HepG2 (cell line): Measurements from ENCODE around the gene PCDHB10. TPM values are rescaled to one million over a fixed set of nuclear protein-coding genes. Genes with fewer than 3 reads are reported as not detected.

ENCODE experiments used
- ATRX ChIP-seq: sonication (generic); formaldehyde crosslinking; IDR thresholded peaks from 2 replicates; pipeline ENCODE4 v1.4.0; 2020; ENCODE audit warnings: missing genetic modification reagents, borderline replicate concordance
- CSRNP1 ChIP-seq: sonication (generic); formaldehyde crosslinking; IDR thresholded peaks from 2 replicates; pipeline ENCODE4 v1.8.1; 2023; ENCODE audit warnings: mild to moderate bottlenecking, missing genetic modification reagents
- ETV5 ChIP-seq: IDR thresholded peaks from 2 replicates; pipeline ENCODE4 v1.6.1; 2018; ENCODE audit warnings: missing biosample characterization, missing genetic modification reagents, inconsistent platforms, borderline replicate concordance
- TBP ChIP-seq: sonication (generic); formaldehyde crosslinking; IDR thresholded peaks from 2 replicates; pipeline ENCODE4 v1.5.0; 2020; ENCODE audit warnings: missing genetic modification reagents
- TRIM24 ChIP-seq: sonication (generic); formaldehyde crosslinking; IDR thresholded peaks from 2 replicates; pipeline ENCODE4 v1.8.0; 2022; ENCODE audit warnings: mild to moderate bottlenecking, missing genetic modification reagents
- ZIK1 ChIP-seq: sonication (generic); formaldehyde crosslinking; IDR thresholded peaks from 2 replicates; pipeline ENCODE4 v1.5.0; 2020; ENCODE audit warnings: mild to moderate bottlenecking, low read depth, missing genetic modification reagents, borderline replicate concordance
- ZNF775 ChIP-seq: sonication (generic); formaldehyde crosslinking; IDR thresholded peaks from 2 replicates; pipeline ENCODE4 v1.4.0; 2020; ENCODE audit warnings: missing genetic modification reagents, mild to moderate bottlenecking, moderate library complexity, borderline replicate concordance
- polyA plus RNA-seq, 8 experiments: library from polyadenylated mRNA; depleted of rRNA in 3 of 8; stranded (reverse) in 7 of 8; unstranded in 1 of 8; fragments of >200 nt; fragmentation: Illumina TruSeq in 4 of 8; extraction: Trizol in 4 of 8; gene quantifications; 2 replicates each; pipeline versions ENCODE4 v1.2.1 to v1.2.3, GENCODE V29; 2011 to 2016; ENCODE audit warnings: low read depth in 4 of 8, missing spikeins in 1 of 8, mixed read lengths in 1 of 8; ENCODE audit not compliant: insufficient read depth in 1 of 8
- total RNA-seq, 5 experiments: library from RNA; depleted of rRNA; stranded (reverse); fragments of >200 nt; fragmentation: Illumina TruSeq; extraction: Trizol; gene quantifications; 2 replicates each; pipeline ENCODE4 v1.2.3, GENCODE V29; 2016; ENCODE audit warnings: low read depth in 1 of 5
- TF ChIP-seq, protein P1 (sequence below): sonication (generic); formaldehyde crosslinking; IDR thresholded peaks from 2 replicates; pipeline ENCODE4 v1.9.0; 2021; ENCODE audit warnings: mild to moderate bottlenecking, missing genetic modification reagents
- TF ChIP-seq, protein P2 (sequence below): sonication (generic); formaldehyde crosslinking; conservative IDR thresholded peaks from 2 replicates; pipeline ENCODE4 v1.8.1; 2023; ENCODE audit warnings: missing genetic modification reagents

Gene PCDHB10
- total and polyA plus RNA-seq, 2 of the 13 experiments (the other 11 are each of a cell fraction or from before 2014, with no cell fraction given): 0.05 TPM; not detected in 1

DNA sequence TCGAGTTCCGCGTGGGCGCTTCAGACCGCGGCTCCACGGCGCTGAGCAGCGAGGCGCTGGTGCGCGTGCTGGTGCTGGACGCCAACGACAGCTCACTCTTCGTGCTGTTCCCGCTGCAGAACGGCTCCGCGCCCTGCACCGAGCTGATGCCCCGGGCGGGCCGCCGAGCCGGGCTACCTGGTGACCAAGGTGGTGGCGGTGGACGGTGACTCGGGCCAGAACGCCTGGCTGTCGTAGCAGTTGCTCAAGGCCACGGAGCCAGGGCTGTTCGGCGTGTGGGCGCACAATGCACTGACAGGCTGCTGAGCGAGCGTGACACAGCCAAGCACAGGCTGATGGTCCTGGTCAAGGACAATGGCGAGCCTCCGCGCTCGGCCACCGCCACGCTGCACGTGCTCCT is 49.3 kb downstream of the PCDHB10 start (continued):
- TF ChIP-seq, protein P1, sequence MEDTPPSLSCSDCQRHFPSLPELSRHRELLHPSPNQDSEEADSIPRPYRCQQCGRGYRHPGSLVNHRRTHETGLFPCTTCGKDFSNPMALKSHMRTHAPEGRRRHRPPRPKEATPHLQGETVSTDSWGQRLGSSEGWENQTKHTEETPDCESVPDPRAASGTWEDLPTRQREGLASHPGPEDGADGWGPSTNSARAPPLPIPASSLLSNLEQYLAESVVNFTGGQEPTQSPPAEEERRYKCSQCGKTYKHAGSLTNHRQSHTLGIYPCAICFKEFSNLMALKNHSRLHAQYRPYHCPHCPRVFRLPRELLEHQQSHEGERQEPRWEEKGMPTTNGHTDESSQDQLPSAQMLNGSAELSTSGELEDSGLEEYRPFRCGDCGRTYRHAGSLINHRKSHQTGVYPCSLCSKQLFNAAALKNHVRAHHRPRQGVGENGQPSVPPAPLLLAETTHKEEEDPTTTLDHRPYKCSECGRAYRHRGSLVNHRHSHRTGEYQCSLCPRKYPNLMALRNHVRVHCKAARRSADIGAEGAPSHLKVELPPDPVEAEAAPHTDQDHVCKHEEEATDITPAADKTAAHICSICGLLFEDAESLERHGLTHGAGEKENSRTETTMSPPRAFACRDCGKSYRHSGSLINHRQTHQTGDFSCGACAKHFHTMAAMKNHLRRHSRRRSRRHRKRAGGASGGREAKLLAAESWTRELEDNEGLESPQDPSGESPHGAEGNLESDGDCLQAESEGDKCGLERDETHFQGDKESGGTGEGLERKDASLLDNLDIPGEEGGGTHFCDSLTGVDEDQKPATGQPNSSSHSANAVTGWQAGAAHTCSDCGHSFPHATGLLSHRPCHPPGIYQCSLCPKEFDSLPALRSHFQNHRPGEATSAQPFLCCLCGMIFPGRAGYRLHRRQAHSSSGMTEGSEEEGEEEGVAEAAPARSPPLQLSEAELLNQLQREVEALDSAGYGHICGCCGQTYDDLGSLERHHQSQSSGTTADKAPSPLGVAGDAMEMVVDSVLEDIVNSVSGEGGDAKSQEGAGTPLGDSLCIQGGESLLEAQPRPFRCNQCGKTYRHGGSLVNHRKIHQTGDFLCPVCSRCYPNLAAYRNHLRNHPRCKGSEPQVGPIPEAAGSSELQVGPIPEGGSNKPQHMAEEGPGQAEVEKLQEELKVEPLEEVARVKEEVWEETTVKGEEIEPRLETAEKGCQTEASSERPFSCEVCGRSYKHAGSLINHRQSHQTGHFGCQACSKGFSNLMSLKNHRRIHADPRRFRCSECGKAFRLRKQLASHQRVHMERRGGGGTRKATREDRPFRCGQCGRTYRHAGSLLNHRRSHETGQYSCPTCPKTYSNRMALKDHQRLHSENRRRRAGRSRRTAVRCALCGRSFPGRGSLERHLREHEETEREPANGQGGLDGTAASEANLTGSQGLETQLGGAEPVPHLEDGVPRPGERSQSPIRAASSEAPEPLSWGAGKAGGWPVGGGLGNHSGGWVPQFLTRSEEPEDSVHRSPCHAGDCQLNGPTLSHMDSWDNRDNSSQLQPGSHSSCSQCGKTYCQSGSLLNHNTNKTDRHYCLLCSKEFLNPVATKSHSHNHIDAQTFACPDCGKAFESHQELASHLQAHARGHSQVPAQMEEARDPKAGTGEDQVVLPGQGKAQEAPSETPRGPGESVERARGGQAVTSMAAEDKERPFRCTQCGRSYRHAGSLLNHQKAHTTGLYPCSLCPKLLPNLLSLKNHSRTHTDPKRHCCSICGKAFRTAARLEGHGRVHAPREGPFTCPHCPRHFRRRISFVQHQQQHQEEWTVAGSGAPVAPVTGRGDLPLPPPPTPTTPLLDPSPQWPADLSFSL (CRISPR knock-in tag): no peak
- TF ChIP-seq, protein P2, sequence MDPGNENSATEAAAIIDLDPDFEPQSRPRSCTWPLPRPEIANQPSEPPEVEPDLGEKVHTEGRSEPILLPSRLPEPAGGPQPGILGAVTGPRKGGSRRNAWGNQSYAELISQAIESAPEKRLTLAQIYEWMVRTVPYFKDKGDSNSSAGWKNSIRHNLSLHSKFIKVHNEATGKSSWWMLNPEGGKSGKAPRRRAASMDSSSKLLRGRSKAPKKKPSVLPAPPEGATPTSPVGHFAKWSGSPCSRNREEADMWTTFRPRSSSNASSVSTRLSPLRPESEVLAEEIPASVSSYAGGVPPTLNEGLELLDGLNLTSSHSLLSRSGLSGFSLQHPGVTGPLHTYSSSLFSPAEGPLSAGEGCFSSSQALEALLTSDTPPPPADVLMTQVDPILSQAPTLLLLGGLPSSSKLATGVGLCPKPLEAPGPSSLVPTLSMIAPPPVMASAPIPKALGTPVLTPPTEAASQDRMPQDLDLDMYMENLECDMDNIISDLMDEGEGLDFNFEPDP: no peak
- TF ChIP-seq ZNF775 (no peak), ZIK1 (CRISPR knock-in tag) (no peak), TBP (CRISPR knock-in tag) (no peak), TRIM24 (CRISPR knock-in tag) (no peak), ATRX (no peak), ETV5 (no peak), CSRNP1 (CRISPR knock-in tag) (no peak)

Other genes with a start within 250 kb of the PCDHB10 start
Only the 30 nearest of the 37 such genes appear.
- not detected in 2 replicates for gene PCDHB1, start 141.0 kb upstream of the PCDHB10 start, total RNA-seq (2016; rRNA removed; fragmentation: Illumina TruSeq; extraction: Trizol)
- gene PCDHB1, start 141.0 kb upstream of the PCDHB10 start, polyA plus RNA-seq (2011; rRNA removed): not detected in 2 replicates
- 3.6 and 7.1 TPM in 2 replicates for gene PCDHB2, start 97.7 kb upstream of the PCDHB10 start, total RNA-seq (2016; rRNA removed; fragmentation: Illumina TruSeq; extraction: Trizol)
- 7.5 and 8.1 TPM in 2 replicates for gene PCDHB2, start 97.7 kb upstream of the PCDHB10 start, polyA plus RNA-seq (2011; rRNA removed)
- 0.27 and 0.29 TPM in 2 replicates for gene PCDHB3, start 91.9 kb upstream of the PCDHB10 start, total RNA-seq (2016; rRNA removed; fragmentation: Illumina TruSeq; extraction: Trizol)
- 0.25 and 0.31 TPM in 2 replicates for gene PCDHB3, start 91.9 kb upstream of the PCDHB10 start, polyA plus RNA-seq (2011; rRNA removed)
- 0.13 TPM in 1 of 2 replicates, not detected in the other for gene PCDHB4, start 70.5 kb upstream of the PCDHB10 start, total RNA-seq (2016; rRNA removed; fragmentation: Illumina TruSeq; extraction: Trizol)
- gene PCDHB4, start 70.5 kb upstream of the PCDHB10 start, polyA plus RNA-seq (2011; rRNA removed): 0.08 and 0.13 TPM in 2 replicates
- 0.07 TPM in 1 of 2 replicates, not detected in the other for gene PCDHB5, start 57.1 kb upstream of the PCDHB10 start, total RNA-seq (2016; rRNA removed; fragmentation: Illumina TruSeq; extraction: Trizol)
- 0.03 and 0.08 TPM in 2 replicates for gene PCDHB5, start 57.1 kb upstream of the PCDHB10 start, polyA plus RNA-seq (2011; rRNA removed)
- gene PCDHB6, start 42.3 kb upstream of the PCDHB10 start, total RNA-seq (2016; rRNA removed; fragmentation: Illumina TruSeq; extraction: Trizol): 0.04 TPM in 1 of 2 replicates, not detected in the other
- 0.01 TPM in 1 of 2 replicates, not detected in the other for gene PCDHB6, start 42.3 kb upstream of the PCDHB10 start, polyA plus RNA-seq (2011; rRNA removed)
- gene PCDHB7, start 19.7 kb upstream of the PCDHB10 start, total RNA-seq (2016; rRNA removed; fragmentation: Illumina TruSeq; extraction: Trizol): 0.02 TPM in 1 of 2 replicates, not detected in the other
- 0.03 TPM in 1 of 2 replicates, not detected in the other for gene PCDHB7, start 19.7 kb upstream of the PCDHB10 start, polyA plus RNA-seq (2011; rRNA removed)
- 0.34 and 0.82 TPM in 2 replicates for gene PCDHB8, start 14.6 kb upstream of the PCDHB10 start, total RNA-seq (2016; rRNA removed; fragmentation: Illumina TruSeq; extraction: Trizol)
- 0.26 and 0.33 TPM in 2 replicates for gene PCDHB8, start 14.6 kb upstream of the PCDHB10 start, polyA plus RNA-seq (2011; rRNA removed)
- 0.41 and 0.60 TPM in 2 replicates for gene PCDHB16, start 10.0 kb upstream of the PCDHB10 start, total RNA-seq (2016; rRNA removed; fragmentation: Illumina TruSeq; extraction: Trizol)
- 0.66 and 0.89 TPM in 2 replicates for gene PCDHB16, start 10.0 kb upstream of the PCDHB10 start, polyA plus RNA-seq (2011; rRNA removed)
- gene PCDHB9, start 5.2 kb upstream of the PCDHB10 start, total RNA-seq (2016; rRNA removed; fragmentation: Illumina TruSeq; extraction: Trizol): 0.18 TPM in 1 of 2 replicates, not detected in the other
- 0.17 and 0.33 TPM in 2 replicates for gene PCDHB9, start 5.2 kb upstream of the PCDHB10 start, polyA plus RNA-seq (2011; rRNA removed)
- gene PCDHB11, start 7.3 kb downstream of the PCDHB10 start, total RNA-seq (2016; rRNA removed; fragmentation: Illumina TruSeq; extraction: Trizol): 0.07 TPM in 1 of 2 replicates, not detected in the other
- gene PCDHB11, start 7.3 kb downstream of the PCDHB10 start, polyA plus RNA-seq (2011; rRNA removed): not detected in 2 replicates
- 0.04 TPM in 1 of 2 replicates, not detected in the other for gene PCDHB12, start 16.4 kb downstream of the PCDHB10 start, total RNA-seq (2016; rRNA removed; fragmentation: Illumina TruSeq; extraction: Trizol)
- 0.03 TPM in 2 replicates for gene PCDHB12, start 16.4 kb downstream of the PCDHB10 start, polyA plus RNA-seq (2011; rRNA removed)
- gene PCDHB13, start 21.6 kb downstream of the PCDHB10 start, total RNA-seq (2016; rRNA removed; fragmentation: Illumina TruSeq; extraction: Trizol): 0.52 and 0.80 TPM in 2 replicates
- 0.57 and 0.63 TPM in 2 replicates for gene PCDHB13, start 21.6 kb downstream of the PCDHB10 start, polyA plus RNA-seq (2011; rRNA removed)
- 0.32 and 0.40 TPM in 2 replicates for gene PCDHB14, start 31.0 kb downstream of the PCDHB10 start, total RNA-seq (2016; rRNA removed; fragmentation: Illumina TruSeq; extraction: Trizol)
- 0.37 and 0.73 TPM in 2 replicates for gene PCDHB14, start 31.0 kb downstream of the PCDHB10 start, polyA plus RNA-seq (2011; rRNA removed)
- gene PCDHB15, start 53.0 kb downstream of the PCDHB10 start, total RNA-seq (2016; rRNA removed; fragmentation: Illumina TruSeq; extraction: Trizol): 0.22 and 0.27 TPM in 2 replicates
- gene PCDHB15, start 53.0 kb downstream of the PCDHB10 start, polyA plus RNA-seq (2011; rRNA removed): 0.26 and 0.48 TPM in 2 replicates
- gene SLC25A2, start 111.7 kb downstream of the PCDHB10 start, total RNA-seq (2016; rRNA removed; fragmentation: Illumina TruSeq; extraction: Trizol): 0.13 TPM in 1 of 2 replicates, not detected in the other
- not detected in 2 replicates for gene SLC25A2, start 111.7 kb downstream of the PCDHB10 start, polyA plus RNA-seq (2011; rRNA removed)
- gene TAF7, start 128.4 kb downstream of the PCDHB10 start, total RNA-seq (2016; rRNA removed; fragmentation: Illumina TruSeq; extraction: Trizol): 61.5 and 96.6 TPM in 2 replicates
- 36.5 and 41.6 TPM in 2 replicates for gene TAF7, start 128.4 kb downstream of the PCDHB10 start, polyA plus RNA-seq (2011; rRNA removed)
- gene PCDHGA1, start 138.2 kb downstream of the PCDHB10 start, total RNA-seq (2016; rRNA removed; fragmentation: Illumina TruSeq; extraction: Trizol): 0.04 and 0.31 TPM in 2 replicates
- gene PCDHGA1, start 138.2 kb downstream of the PCDHB10 start, polyA plus RNA-seq (2011; rRNA removed): 0.40 TPM in 2 replicates
- gene PCDHGA2, start 146.4 kb downstream of the PCDHB10 start, total RNA-seq (2016; rRNA removed; fragmentation: Illumina TruSeq; extraction: Trizol): 0.04 TPM in 1 of 2 replicates, not detected in the other
- 0.09 and 0.11 TPM in 2 replicates for gene PCDHGA2, start 146.4 kb downstream of the PCDHB10 start, polyA plus RNA-seq (2011; rRNA removed)
- not detected in 2 replicates for gene PCDHGA3, start 151.5 kb downstream of the PCDHB10 start, total RNA-seq (2016; rRNA removed; fragmentation: Illumina TruSeq; extraction: Trizol)
- gene PCDHGA3, start 151.5 kb downstream of the PCDHB10 start, polyA plus RNA-seq (2011; rRNA removed): 0.03 and 0.05 TPM in 2 replicates
- gene PCDHGB1, start 157.7 kb downstream of the PCDHB10 start, total RNA-seq (2016; rRNA removed; fragmentation: Illumina TruSeq; extraction: Trizol): 0.95 and 2.6 TPM in 2 replicates
- gene PCDHGB1, start 157.7 kb downstream of the PCDHB10 start, polyA plus RNA-seq (2011; rRNA removed): 0.95 and 1.0 TPM in 2 replicates
- gene PCDHGA4, start 162.7 kb downstream of the PCDHB10 start, total RNA-seq (2016; rRNA removed; fragmentation: Illumina TruSeq; extraction: Trizol): 0.15 and 0.58 TPM in 2 replicates
- gene PCDHGA4, start 162.7 kb downstream of the PCDHB10 start, polyA plus RNA-seq (2011; rRNA removed): 0.39 and 0.49 TPM in 2 replicates
- gene PCDHGB2, start 167.6 kb downstream of the PCDHB10 start, total RNA-seq (2016; rRNA removed; fragmentation: Illumina TruSeq; extraction: Trizol): 0.64 and 0.77 TPM in 2 replicates
- 0.80 and 0.82 TPM in 2 replicates for gene PCDHGB2, start 167.6 kb downstream of the PCDHB10 start, polyA plus RNA-seq (2011; rRNA removed)
- 0.11 and 0.27 TPM in 2 replicates for gene PCDHGA5, start 171.8 kb downstream of the PCDHB10 start, total RNA-seq (2016; rRNA removed; fragmentation: Illumina TruSeq; extraction: Trizol)
- gene PCDHGA5, start 171.8 kb downstream of the PCDHB10 start, polyA plus RNA-seq (2011; rRNA removed): 0.32 and 0.40 TPM in 2 replicates
- gene PCDHGB3, start 177.9 kb downstream of the PCDHB10 start, total RNA-seq (2016; rRNA removed; fragmentation: Illumina TruSeq; extraction: Trizol): 0.13 and 0.40 TPM in 2 replicates
- 0.44 and 0.67 TPM in 2 replicates for gene PCDHGB3, start 177.9 kb downstream of the PCDHB10 start, polyA plus RNA-seq (2011; rRNA removed)
- gene PCDHGA6, start 181.5 kb downstream of the PCDHB10 start, total RNA-seq (2016; rRNA removed; fragmentation: Illumina TruSeq; extraction: Trizol): 0.13 and 0.33 TPM in 2 replicates
- gene PCDHGA6, start 181.5 kb downstream of the PCDHB10 start, polyA plus RNA-seq (2011; rRNA removed): 0.51 and 0.54 TPM in 2 replicates
- 0.17 and 0.31 TPM in 2 replicates for gene PCDHGA7, start 190.4 kb downstream of the PCDHB10 start, total RNA-seq (2016; rRNA removed; fragmentation: Illumina TruSeq; extraction: Trizol)
- gene PCDHGA7, start 190.4 kb downstream of the PCDHB10 start, polyA plus RNA-seq (2011; rRNA removed): 0.11 and 0.13 TPM in 2 replicates
- 1.7 and 3.3 TPM in 2 replicates for gene PCDHGB4, start 195.3 kb downstream of the PCDHB10 start, total RNA-seq (2016; rRNA removed; fragmentation: Illumina TruSeq; extraction: Trizol)
- 1.7 and 2.1 TPM in 2 replicates for gene PCDHGB4, start 195.3 kb downstream of the PCDHB10 start, polyA plus RNA-seq (2011; rRNA removed)
- gene PCDHGA8, start 200.3 kb downstream of the PCDHB10 start, total RNA-seq (2016; rRNA removed; fragmentation: Illumina TruSeq; extraction: Trizol): 0.08 and 0.29 TPM in 2 replicates
- gene PCDHGA8, start 200.3 kb downstream of the PCDHB10 start, polyA plus RNA-seq (2011; rRNA removed): 0.04 and 0.05 TPM in 2 replicates
- gene PCDHGB5, start 205.6 kb downstream of the PCDHB10 start, total RNA-seq (2016; rRNA removed; fragmentation: Illumina TruSeq; extraction: Trizol): 0.44 TPM in 1 of 2 replicates, not detected in the other
- gene PCDHGB5, start 205.6 kb downstream of the PCDHB10 start, polyA plus RNA-seq (2011; rRNA removed): 0.08 and 0.13 TPM in 2 replicates